ENCODE results near the gene NQO1. TPM values are rescaled to one million over a fixed set of nuclear protein-coding genes. Genes with fewer than 3 reads are reported as not detected.

Gene NQO1
- total RNA-seq, result 100 to 1,000 TPM in 1 of 4 donors, 10 to 100 TPM in 3; 51.3 to 120 (median 79.9) TPM

DNA sequence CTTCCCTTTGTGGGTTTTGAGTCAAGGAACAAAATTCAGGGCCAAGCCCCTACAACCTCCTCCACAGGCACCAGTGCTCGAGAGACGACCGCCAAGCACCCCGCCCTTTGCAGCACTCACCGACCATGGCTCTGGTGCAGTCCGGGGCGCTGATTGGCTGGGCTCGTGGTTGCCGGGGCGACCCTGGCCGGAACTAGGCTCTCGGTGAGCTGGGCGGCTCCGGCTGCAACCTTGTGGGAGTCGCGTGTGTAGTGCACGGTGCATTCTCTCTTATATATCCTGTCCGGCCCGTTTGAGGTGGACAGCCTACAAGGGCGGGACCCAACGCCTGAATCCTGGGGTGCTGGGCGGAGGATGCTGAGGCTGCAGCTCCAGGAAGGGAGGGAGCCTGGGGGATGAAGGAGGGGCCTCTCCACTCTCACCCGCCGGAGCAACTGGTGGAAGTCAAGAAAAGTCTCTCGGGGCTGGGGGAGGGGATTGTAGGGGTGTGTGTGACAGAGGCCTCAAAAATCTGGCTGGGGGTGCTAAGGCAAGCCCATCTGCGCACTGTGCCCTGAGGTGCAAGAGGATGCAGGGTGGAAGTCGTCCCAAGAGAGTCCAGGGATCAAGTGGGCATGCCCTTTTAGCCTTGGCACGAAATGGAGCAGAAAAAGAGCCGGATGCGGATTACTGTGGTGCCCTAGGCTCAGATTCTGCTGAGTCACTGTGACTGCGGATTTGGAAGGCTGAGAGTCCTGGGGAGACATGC is at the start of gene NQO1:
Gene NQO1, minus strand, starts transcription at position 248 of the 748 bp plus-strand sequence. Its CDS starts 121 bp downstream, at position 127.
- Histone ChIP-seq H3K27ac (peak within 1 kb of the TSS; percentile 59 to 89 (median 85)), H3K27me3 (no peaks in the 10 kb centered on the region), H3K36me3 (no peaks in the 10 kb centered on the region), H3K4me1 (peaks cover 0 to 50% (median 20%) of the 10 kb centered on the region in 3 donors), H3K9me3 (no peaks in the 10 kb centered on the region), H3K4me3 (peak within 1 kb of the TSS; percentile 38 to 61)
- TF ChIP-seq POLR2AphosphoS5 (IDR thresholded peaks at IDR 0.05), result no peak
- no peak for TF ChIP-seq EP300 (IDR thresholded peaks at IDR 0.05)
- peak; percentile 34 to 55 for TF ChIP-seq POLR2A (IDR thresholded peaks at IDR 0.05)
- TF ChIP-seq, protein P1, sequence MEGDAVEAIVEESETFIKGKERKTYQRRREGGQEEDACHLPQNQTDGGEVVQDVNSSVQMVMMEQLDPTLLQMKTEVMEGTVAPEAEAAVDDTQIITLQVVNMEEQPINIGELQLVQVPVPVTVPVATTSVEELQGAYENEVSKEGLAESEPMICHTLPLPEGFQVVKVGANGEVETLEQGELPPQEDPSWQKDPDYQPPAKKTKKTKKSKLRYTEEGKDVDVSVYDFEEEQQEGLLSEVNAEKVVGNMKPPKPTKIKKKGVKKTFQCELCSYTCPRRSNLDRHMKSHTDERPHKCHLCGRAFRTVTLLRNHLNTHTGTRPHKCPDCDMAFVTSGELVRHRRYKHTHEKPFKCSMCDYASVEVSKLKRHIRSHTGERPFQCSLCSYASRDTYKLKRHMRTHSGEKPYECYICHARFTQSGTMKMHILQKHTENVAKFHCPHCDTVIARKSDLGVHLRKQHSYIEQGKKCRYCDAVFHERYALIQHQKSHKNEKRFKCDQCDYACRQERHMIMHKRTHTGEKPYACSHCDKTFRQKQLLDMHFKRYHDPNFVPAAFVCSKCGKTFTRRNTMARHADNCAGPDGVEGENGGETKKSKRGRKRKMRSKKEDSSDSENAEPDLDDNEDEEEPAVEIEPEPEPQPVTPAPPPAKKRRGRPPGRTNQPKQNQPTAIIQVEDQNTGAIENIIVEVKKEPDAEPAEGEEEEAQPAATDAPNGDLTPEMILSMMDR (IDR thresholded peaks at IDR 0.05), result no peak
- WGBS, 2 donors (ENCODE audit: low coverage in 1 of 2), result 0 to 3% methylated on average over 5 to 12 of the region's 31 CpGs
- peak; percentile 98 for ATAC-seq

DNA sequence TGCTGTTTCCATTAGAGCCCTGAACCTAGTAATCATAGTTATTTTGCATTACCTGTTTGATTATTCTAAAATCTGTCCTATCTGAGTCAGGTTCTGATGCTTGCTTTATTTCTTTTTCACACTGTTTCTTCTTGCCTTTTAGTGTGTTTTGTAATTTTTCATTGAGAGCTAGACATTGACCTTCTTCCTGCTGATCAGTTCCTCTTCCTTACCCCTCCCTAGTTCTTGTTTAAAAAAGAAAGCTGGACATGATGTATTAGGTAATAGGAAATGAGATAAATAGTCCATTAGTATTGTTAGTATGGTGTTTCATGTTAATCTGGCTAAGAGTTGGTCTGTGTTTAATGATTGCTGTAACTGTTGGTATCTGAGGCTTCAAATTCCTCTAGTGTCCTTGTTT is 49.2 kb upstream of the NQO1 start:
- H3K4me1 ChIP-seq, result peaks cover 0 to 6% (median 0%) of the 10 kb centered on the region in 3 donors
- TF ChIP-seq EP300 (IDR thresholded peaks at IDR 0.05), result no peak
- TF ChIP-seq, protein P1 (IDR thresholded peaks at IDR 0.05), result no peak
- TF ChIP-seq POLR2A (IDR thresholded peaks at IDR 0.05), result no peak
- no peak for TF ChIP-seq POLR2AphosphoS5 (IDR thresholded peaks at IDR 0.05)
- H3K4me3 ChIP-seq, result no peak overlapping the region
- no peak for ATAC-seq
- peaks cover 0 to 11% (median 0%) of the 10 kb centered on the region in 3 donors for H3K9me3 ChIP-seq
- no peaks in the 10 kb centered on the region for H3K27me3 ChIP-seq
- peaks cover 0 to 6% of the 10 kb centered on the region in 2 donors for H3K36me3 ChIP-seq
- no peak overlapping the region for H3K27ac ChIP-seq

DNA sequence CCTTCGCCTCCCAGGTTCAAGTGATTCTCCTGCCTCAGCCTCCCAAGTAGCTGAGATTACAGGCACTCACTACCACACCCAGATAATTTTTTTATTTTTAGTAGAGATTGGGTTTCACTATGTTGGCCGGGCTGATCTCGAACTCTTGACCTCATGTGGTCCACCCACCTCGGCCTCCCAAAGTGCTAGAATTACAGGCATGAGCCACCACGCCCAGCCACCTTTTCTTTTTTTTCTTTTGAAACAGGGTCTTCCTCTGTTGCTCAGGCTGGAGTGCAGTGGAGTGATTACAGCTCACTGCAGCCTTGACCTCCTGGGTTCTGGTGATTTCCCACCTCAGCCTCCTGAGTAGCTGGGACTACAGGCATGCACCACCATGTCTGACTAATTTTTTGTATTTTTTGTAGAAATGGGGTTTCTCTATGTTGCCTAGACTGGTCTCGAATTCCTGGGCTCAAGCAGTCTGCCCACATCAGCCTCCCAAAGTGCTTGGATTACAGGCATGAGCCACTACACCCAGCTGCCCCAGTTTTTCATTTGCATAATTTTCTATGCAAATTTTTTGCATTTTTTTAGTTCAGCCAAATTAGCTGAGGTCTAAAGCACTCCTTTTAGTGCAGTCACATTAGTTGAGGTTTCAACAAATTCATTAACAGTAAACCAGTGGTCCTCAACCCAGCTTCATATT is 47.0 kb upstream of the NQO1 start:
- TF ChIP-seq, protein P1 (IDR thresholded peaks at IDR 0.05), result no peak
- TF ChIP-seq EP300 (IDR thresholded peaks at IDR 0.05), result no peak
- TF ChIP-seq POLR2AphosphoS5 (IDR thresholded peaks at IDR 0.05), result no peak
- TF ChIP-seq POLR2A (IDR thresholded peaks at IDR 0.05), result no peak
- no peaks in the 10 kb centered on the region for H3K27me3 ChIP-seq
- H3K4me3 ChIP-seq, result no peak overlapping the region
- WGBS, 2 donors (ENCODE audit: low coverage in 1 of 2), result 69 to 72% methylated on average over 4 to 5 of the region's 6 CpGs
- ATAC-seq, result no peak
- H3K9me3 ChIP-seq, result peaks cover 0 to 11% (median 0%) of the 10 kb centered on the region in 3 donors
- H3K27ac ChIP-seq, result no peak overlapping the region
- peaks cover 0 to 6% of the 10 kb centered on the region in 2 donors for H3K36me3 ChIP-seq
- peaks cover 0 to 6% (median 0%) of the 10 kb centered on the region in 3 donors for H3K4me1 ChIP-seq

DNA sequence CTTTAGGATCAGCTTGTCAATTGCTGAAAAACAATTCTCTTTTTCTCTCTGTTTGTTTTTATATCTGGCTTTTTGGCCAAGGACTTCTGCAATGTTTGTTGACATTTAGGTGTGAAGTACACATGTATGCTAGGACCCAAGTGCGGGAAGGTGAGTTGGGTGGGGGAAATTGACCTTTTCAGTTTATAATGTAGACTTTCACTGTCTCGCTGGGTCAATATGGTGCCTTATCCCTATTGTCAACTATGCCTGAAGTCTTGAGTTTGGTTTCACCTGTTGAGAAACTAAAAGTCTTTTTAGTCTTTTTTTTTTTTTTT is 45.2 kb upstream of the NQO1 start:
- H3K4me1 ChIP-seq, result peaks cover 0 to 6% (median 0%) of the 10 kb centered on the region in 3 donors
- peaks cover 0 to 6% of the 10 kb centered on the region in 2 donors for H3K36me3 ChIP-seq
- ATAC-seq, result no peak
- H3K27ac ChIP-seq, result no peak overlapping the region
- 94% methylated on average over 2 of the region's 2 CpGs; no CpG with 5 or more reads in 1 of the 2 donors for WGBS, 2 donors (ENCODE audit: low coverage in 1 of 2)
- H3K9me3 ChIP-seq, result peaks cover 0 to 11% (median 0%) of the 10 kb centered on the region in 3 donors
- no peak overlapping the region for H3K4me3 ChIP-seq
- TF ChIP-seq, protein P1 (IDR thresholded peaks at IDR 0.05), result no peak
- TF ChIP-seq POLR2A (IDR thresholded peaks at IDR 0.05), result no peak
- no peaks in the 10 kb centered on the region for H3K27me3 ChIP-seq

All from gastroesophageal sphincter (tissue), 4 donors.